Mesendoderm (in vitro differentiated cells): ENCODE data around the gene CSNK2A3.

Experiments
- DNase-seq: peaks from one replicate; pipeline ENCODE4 v3.0.0; 2013
- H2AK5ac ChIP-seq: 2 replicates; pipeline ENCODE4 v1.6.1; 2013; ENCODE audit warnings: low read length, inconsistent platforms
- H2BK120ac ChIP-seq: 2 replicates; pipeline ENCODE4 v1.6.1; 2013; ENCODE audit warnings: low read depth, mild to moderate bottlenecking, low read length, moderate library complexity, mixed read lengths
- H2BK15ac ChIP-seq: replicated peaks from 2 replicates; pipeline ENCODE4 v1.6.1; 2013; ENCODE audit warnings: low read depth, mild to moderate bottlenecking, moderate library complexity
- H2BK5ac ChIP-seq: 2 replicates; pipeline ENCODE4 v1.6.1; 2013; ENCODE audit warnings: low read length, inconsistent platforms
- H3K18ac ChIP-seq: 2 replicates; pipeline ENCODE4 v1.6.1; 2013; ENCODE audit warnings: mild to moderate bottlenecking, low read length, mixed read lengths
- H3K23ac ChIP-seq: one replicate; pipeline ENCODE4 v1.6.1; 2013; ENCODE audit warnings: low read length
- H3K27ac ChIP-seq: 2 replicates; pipeline ENCODE4 v1.5.1; 2013; ENCODE audit warnings: low read depth, mild to moderate bottlenecking, inconsistent platforms, low read length, moderate library complexity
- H3K27me3 ChIP-seq: 2 replicates; pipeline ENCODE4 v1.6.1; 2013; ENCODE audit warnings: low read length, control low read depth, mild to moderate bottlenecking, inconsistent platforms; ENCODE audit not compliant: insufficient read depth, poor library complexity
- H3K36me3 ChIP-seq: 2 replicates; pipeline ENCODE4 v1.6.1; 2013; ENCODE audit warnings: low read length, inconsistent platforms; ENCODE audit not compliant: control insufficient read depth, insufficient read depth
- H3K4ac ChIP-seq: one replicate; pipeline ENCODE4 v1.6.1; 2013; ENCODE audit warnings: low read depth, mild to moderate bottlenecking, low read length, moderate library complexity
- H3K4me1 ChIP-seq: 2 replicates; pipeline ENCODE4 v1.6.1; 2013; ENCODE audit warnings: low read depth, low read length, inconsistent platforms; ENCODE audit not compliant: control insufficient read depth
- H3K4me2 ChIP-seq: 2 replicates; pipeline ENCODE4 v1.6.1; 2013; ENCODE audit warnings: low read length
- H3K4me3 ChIP-seq: 2 replicates; pipeline ENCODE4 v1.5.1; 2013; ENCODE audit warnings: mild to moderate bottlenecking, low read length
- H3K56ac ChIP-seq: one replicate; pipeline ENCODE4 v1.6.1; 2013; ENCODE audit warnings: low read length
- H3K79me1 ChIP-seq: 2 replicates; pipeline ENCODE4 v1.6.1; 2013; ENCODE audit warnings: low read length, inconsistent platforms
- H3K79me2 ChIP-seq: 2 replicates; pipeline ENCODE4 v1.6.1; 2013; ENCODE audit warnings: mild to moderate bottlenecking, low read length; ENCODE audit not compliant: control insufficient read depth, insufficient read depth
- H3K9ac ChIP-seq: 2 replicates; pipeline ENCODE4 v1.6.1; 2013; ENCODE audit warnings: low read length, inconsistent platforms
- H4K5ac ChIP-seq: one replicate; pipeline ENCODE4 v1.6.1; 2013; ENCODE audit warnings: low read length
- H4K8ac ChIP-seq: one replicate; pipeline ENCODE4 v1.6.1; 2013; ENCODE audit warnings: low read depth, mild to moderate bottlenecking, control low read depth, low read length, moderate library complexity
- WGBS: extraction: QIAGEN DNeasy Blood & Tissue Kit; methylation state at CpG from one replicate; pipeline ENCODE4 v1.1.7; 2013; ENCODE audit warnings: low lambda C conversion rate, missing lambda C conversion rate; ENCODE audit not compliant: insufficient coverage; ENCODE audit errors: extremely low coverage; 5-methylcytosine and 5-hydroxymethylcytosine counted together

Gene CSNK2A3

DNA sequence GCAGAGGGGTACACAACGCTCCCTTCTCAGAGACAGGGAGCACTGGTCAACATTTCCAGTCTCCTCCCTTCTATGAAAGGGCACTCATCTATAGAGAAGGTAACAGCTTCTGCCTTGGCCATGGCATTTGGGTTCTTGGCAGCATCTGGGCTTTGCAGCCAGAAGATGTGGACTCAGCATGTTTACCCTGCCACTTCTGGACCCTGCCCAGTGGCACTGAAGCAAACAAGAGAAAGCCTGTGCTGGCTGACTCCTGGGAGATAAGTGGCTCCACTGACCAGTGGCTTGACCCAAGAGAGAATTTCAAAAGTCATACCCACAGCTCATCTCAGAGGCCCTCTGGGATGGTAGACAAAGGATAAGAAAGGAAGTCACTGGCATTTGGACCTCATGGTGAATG lies 8.0 kb downstream of the CSNK2A3 start:
- H3K4me3 ChIP-seq = no peak overlapping the region
- no peak overlapping the region for H4K8ac ChIP-seq
- no peaks in the 10 kb centered on the region for H3K4me1 ChIP-seq
- no peak overlapping the region for H4K5ac ChIP-seq
- H3K27me3 ChIP-seq = no peaks in the 10 kb centered on the region
- no peak overlapping the region for H3K18ac ChIP-seq
- H3K56ac ChIP-seq = no peak overlapping the region
- no peak overlapping the region for H3K9ac ChIP-seq
- no peak for DNase-seq
- no peaks in the 10 kb centered on the region for H3K36me3 ChIP-seq
- no peak overlapping the region for H2BK120ac ChIP-seq
- no peak overlapping the region for H3K27ac ChIP-seq
- no peaks in the 10 kb centered on the region for H3K79me2 ChIP-seq
- no peak overlapping the region for H2BK5ac ChIP-seq
- H2AK5ac ChIP-seq = no peak overlapping the region
- H3K79me1 ChIP-seq = no peaks in the 10 kb centered on the region
- no peak overlapping the region for H2BK15ac ChIP-seq
- no peak overlapping the region for H3K23ac ChIP-seq
- no CpG with 5 or more reads among the region's 1 CpG for WGBS
- no peak overlapping the region for H3K4me2 ChIP-seq
- H3K4ac ChIP-seq = no peak overlapping the region

DNA sequence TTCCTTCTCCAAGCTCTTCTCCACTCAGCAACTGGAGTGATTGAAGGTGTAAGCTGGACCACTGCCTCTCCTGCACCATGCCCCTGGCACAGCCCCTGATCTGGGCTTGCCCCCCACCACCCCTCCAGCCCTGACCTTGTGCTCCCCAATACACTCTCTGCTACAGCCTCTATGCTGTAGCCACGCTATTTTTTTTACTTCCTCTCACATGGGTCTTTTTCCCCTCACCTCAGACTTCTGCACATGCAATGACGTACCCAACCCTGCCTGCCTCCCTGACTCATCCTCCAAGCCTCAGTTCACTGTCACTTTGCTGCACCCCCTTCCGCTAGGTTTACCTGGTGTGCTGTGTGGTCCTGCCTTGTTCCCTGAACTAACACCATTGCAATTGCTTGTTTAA lies 9.0 kb downstream of the CSNK2A3 start:
- Histone ChIP-seq H2BK15ac (no peak overlapping the region), H3K18ac (no peak overlapping the region), H3K23ac (no peak overlapping the region), H3K4me3 (no peak overlapping the region), H3K36me3 (no peaks in the 10 kb centered on the region), H2BK5ac (no peak overlapping the region), H2AK5ac (no peak overlapping the region), H3K4me1 (no peaks in the 10 kb centered on the region), H3K27me3 (no peaks in the 10 kb centered on the region), H3K79me2 (no peaks in the 10 kb centered on the region), H3K4me2 (no peak overlapping the region), H4K8ac (no peak overlapping the region), H4K5ac (no peak overlapping the region), H3K4ac (no peak overlapping the region), H3K79me1 (no peaks in the 10 kb centered on the region), H2BK120ac (no peak overlapping the region), H3K56ac (no peak overlapping the region), H3K9ac (no peak overlapping the region), H3K27ac (no peak overlapping the region)
- WGBS = no CpG with 5 or more reads among the region's 3 CpGs
- DNase-seq = no peak

DNA sequence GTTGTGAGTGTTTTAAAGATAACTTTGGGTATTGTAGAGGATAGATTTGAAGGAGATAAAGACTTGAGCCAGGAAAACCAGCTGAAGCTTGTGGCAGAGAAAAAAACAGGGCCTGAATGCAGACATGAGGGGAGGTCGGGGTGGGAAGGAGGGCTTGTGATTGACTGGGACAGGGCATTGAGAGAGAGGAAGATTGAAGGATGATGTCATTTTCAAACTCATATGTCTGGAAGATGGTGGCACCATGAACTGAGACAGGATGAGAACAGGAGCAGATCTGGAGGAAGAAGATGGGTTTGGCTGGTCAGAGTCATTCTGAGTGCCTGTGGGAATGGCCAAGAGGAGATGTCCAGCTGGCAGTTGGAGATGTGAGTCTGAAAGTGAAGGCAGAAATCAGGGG lies 14.7 kb downstream of the CSNK2A3 start:
- Histone ChIP-seq H3K56ac (no peak overlapping the region), H4K5ac (no peak overlapping the region), H2BK5ac (no peak overlapping the region), H3K18ac (no peak overlapping the region), H3K36me3 (no peaks in the 10 kb centered on the region), H2BK120ac (no peak overlapping the region), H3K27ac (no peak overlapping the region), H2AK5ac (no peak overlapping the region), H3K79me1 (no peaks in the 10 kb centered on the region), H3K23ac (no peak overlapping the region), H3K4me3 (no peak overlapping the region), H3K4me2 (no peak overlapping the region), H4K8ac (no peak overlapping the region), H3K27me3 (no peaks in the 10 kb centered on the region), H3K4me1 (peaks cover 6% of the 10 kb centered on the region), H3K79me2 (no peaks in the 10 kb centered on the region), H2BK15ac (no peak overlapping the region), H3K4ac (no peak overlapping the region), H3K9ac (no peak overlapping the region)
- no peak for DNase-seq
- no CpG with 5 or more reads among the region's 1 CpG for WGBS

DNA sequence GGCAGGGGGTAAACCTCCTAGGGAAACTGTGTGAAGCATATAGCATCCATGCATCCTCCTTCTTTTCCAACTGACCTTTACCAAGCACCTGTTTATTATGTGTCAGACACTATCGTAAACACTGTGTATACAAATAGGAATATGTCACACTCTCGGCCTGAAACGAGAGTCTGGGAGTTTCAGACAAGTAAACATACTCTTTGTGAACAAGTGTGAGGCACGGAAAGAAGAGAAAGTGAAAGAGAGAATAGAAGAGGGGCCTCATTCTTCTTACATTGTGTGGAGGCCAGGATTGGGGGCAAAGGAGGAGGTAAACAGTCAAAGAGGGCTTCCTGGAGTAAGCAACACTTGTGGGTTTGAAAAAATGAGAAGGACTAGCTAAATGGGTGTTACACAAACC lies 16.4 kb downstream of the CSNK2A3 start:
- Histone ChIP-seq H4K8ac (no peak overlapping the region), H3K4me2 (no peak overlapping the region), H2BK120ac (no peak overlapping the region), H2BK5ac (no peak overlapping the region), H3K27ac (no peak overlapping the region), H3K79me2 (no peaks in the 10 kb centered on the region), H3K4me1 (peaks cover 6% of the 10 kb centered on the region), H3K27me3 (no peaks in the 10 kb centered on the region), H2BK15ac (no peak overlapping the region), H3K4me3 (no peak overlapping the region), H3K18ac (no peak overlapping the region), H3K9ac (no peak overlapping the region), H3K23ac (no peak overlapping the region), H3K4ac (no peak overlapping the region), H2AK5ac (no peak overlapping the region), H4K5ac (no peak overlapping the region), H3K56ac (no peak overlapping the region), H3K36me3 (no peaks in the 10 kb centered on the region), H3K79me1 (no peaks in the 10 kb centered on the region)
- no peak for DNase-seq
- no CpG with 5 or more reads among the region's 4 CpGs for WGBS

DNA sequence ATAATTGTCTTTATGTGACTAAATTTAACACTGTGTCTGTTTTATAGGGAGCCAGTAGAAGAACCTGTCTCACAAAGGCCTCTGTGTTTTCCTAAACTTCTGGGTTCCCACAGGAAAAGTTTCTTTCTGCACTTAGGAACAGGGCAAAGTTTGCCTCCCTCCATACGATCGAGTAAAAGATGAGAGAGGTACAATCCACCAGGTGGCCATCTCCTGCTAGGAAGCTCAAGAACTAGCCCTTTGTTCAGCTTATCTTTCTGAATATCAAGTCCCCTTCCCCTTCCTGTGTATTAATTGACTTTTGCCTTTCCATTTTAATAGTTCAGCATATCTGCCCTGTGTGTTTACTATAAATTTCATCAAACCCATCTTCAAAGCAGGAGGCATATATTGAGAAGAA lies 18.0 kb downstream of the CSNK2A3 start:
- no peak overlapping the region for H2BK120ac ChIP-seq
- H3K79me1 ChIP-seq = no peaks in the 10 kb centered on the region
- H3K56ac ChIP-seq = no peak overlapping the region
- H4K5ac ChIP-seq = no peak overlapping the region
- no peaks in the 10 kb centered on the region for H3K36me3 ChIP-seq
- H3K4me1 ChIP-seq = peaks cover 6% of the 10 kb centered on the region
- no peak overlapping the region for H3K4me2 ChIP-seq
- H2AK5ac ChIP-seq = no peak overlapping the region
- WGBS = no CpG with 5 or more reads among the region's 2 CpGs
- H3K18ac ChIP-seq = no peak overlapping the region
- no peak overlapping the region for H3K4me3 ChIP-seq
- peak; percentile 53 for DNase-seq
- no peaks in the 10 kb centered on the region for H3K79me2 ChIP-seq
- no peak overlapping the region for H3K9ac ChIP-seq
- H2BK15ac ChIP-seq = no peak overlapping the region
- no peak overlapping the region for H3K27ac ChIP-seq
- H2BK5ac ChIP-seq = no peak overlapping the region
- H3K23ac ChIP-seq = no peak overlapping the region
- no peak overlapping the region for H4K8ac ChIP-seq
- H3K4ac ChIP-seq = no peak overlapping the region
- no peaks in the 10 kb centered on the region for H3K27me3 ChIP-seq

DNA sequence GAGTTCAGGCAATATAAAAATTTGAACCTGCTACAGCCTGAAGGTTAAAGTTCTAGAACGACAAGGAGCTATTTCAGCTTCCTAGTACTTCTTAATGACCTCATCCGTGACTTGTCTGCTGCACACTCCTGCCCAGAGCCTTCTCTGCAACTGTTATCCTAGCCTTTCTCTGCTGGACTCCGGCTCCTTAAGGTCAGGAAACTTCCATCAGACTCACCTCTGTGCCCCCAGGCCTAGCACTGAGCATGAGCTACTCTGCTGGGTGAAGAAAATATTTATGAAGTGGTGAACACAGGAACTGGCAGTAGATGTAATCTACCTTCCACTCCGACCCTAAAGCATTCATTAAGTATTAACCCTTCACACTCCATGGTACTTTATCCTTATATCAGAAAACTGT lies 18.4 kb downstream of the CSNK2A3 start:
- no CpG with 5 or more reads among the region's 4 CpGs for WGBS

More for the DNA sequence above, 18.4 kb downstream of the CSNK2A3 start:
- DNase-seq = no peak
- Histone ChIP-seq H3K18ac (no peak overlapping the region), H3K9ac (no peak overlapping the region), H4K8ac (no peak overlapping the region), H2BK5ac (no peak overlapping the region), H3K4me3 (no peak overlapping the region), H2AK5ac (no peak overlapping the region), H4K5ac (no peak overlapping the region), H3K79me1 (no peaks in the 10 kb centered on the region), H3K4ac (no peak overlapping the region), H3K27ac (no peak overlapping the region), H3K79me2 (no peaks in the 10 kb centered on the region), H2BK15ac (no peak overlapping the region), H3K23ac (no peak overlapping the region), H2BK120ac (no peak overlapping the region), H3K36me3 (no peaks in the 10 kb centered on the region), H3K4me1 (peaks cover 6% of the 10 kb centered on the region), H3K27me3 (no peaks in the 10 kb centered on the region), H3K56ac (no peak overlapping the region), H3K4me2 (no peak overlapping the region)
